ENCODE measurements around the gene VSTM5. TPM values are rescaled to one million over a fixed set of nuclear protein-coding genes. Genes with fewer than 3 reads are reported as not detected.
A peak's percentile ranks its signal among the peaks of the same experiment; 100 is the strongest.
"Not testable (repeated sequence)": the region's sequence is repeated elsewhere in the genome, so short reads cannot be mapped to it uniquely, and the experiment has no call there.

VSTM5 gene
- total RNA-seq, 1 experiment from 2014 or later: 0.76 TPM

DNA sequence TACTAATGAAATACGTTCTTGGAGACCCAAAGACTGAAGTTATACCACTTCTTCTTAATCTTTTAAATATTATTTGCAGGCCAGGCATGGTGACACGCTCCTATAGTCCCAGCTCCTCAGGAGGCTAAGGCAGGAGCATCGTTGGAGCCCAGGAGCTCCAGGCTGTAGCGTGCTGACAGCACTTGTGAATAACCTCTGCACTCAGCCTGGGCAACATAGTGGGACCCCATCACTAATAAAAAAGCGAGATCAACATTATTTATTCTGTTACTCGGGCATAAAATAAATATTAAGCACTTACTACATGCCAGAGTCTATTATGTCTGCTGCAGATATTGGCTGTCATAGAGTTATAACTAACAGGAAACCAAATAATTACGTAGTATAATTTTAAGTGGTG lies 67.1 kb downstream of the VSTM5 start:
- TF ChIP-seq, protein P1, sequence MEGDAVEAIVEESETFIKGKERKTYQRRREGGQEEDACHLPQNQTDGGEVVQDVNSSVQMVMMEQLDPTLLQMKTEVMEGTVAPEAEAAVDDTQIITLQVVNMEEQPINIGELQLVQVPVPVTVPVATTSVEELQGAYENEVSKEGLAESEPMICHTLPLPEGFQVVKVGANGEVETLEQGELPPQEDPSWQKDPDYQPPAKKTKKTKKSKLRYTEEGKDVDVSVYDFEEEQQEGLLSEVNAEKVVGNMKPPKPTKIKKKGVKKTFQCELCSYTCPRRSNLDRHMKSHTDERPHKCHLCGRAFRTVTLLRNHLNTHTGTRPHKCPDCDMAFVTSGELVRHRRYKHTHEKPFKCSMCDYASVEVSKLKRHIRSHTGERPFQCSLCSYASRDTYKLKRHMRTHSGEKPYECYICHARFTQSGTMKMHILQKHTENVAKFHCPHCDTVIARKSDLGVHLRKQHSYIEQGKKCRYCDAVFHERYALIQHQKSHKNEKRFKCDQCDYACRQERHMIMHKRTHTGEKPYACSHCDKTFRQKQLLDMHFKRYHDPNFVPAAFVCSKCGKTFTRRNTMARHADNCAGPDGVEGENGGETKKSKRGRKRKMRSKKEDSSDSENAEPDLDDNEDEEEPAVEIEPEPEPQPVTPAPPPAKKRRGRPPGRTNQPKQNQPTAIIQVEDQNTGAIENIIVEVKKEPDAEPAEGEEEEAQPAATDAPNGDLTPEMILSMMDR (IDR thresholded peaks at IDR 0.05; ENCODE audit: unreplicated experiment): no peak
- CTCF ChIA-PET: interaction anchor here (1.1 kb wide), 2 partner anchors 42 to 753 kb away, joined by 3 to 9 read pairs; partner anchors contain the start of genes C11orf54 and TAF1D
- no peaks in the 10 kb centered on the region for H3K9me3 Mint-ChIP-seq (ENCODE audit: low read depth, unreplicated experiment)
- no TSS peak for BruUV-seq (replicated peaks)
- H3K4me1 Mint-ChIP-seq (ENCODE audit: low read depth, unreplicated experiment): peaks cover 17% of the 10 kb centered on the region
- H3K27ac Mint-ChIP-seq (ENCODE audit: unreplicated experiment): no peak overlapping the region
- H3K36me3 Mint-ChIP-seq (ENCODE audit: insufficient read depth, unreplicated experiment): peaks cover 36% of the 10 kb centered on the region
- no peak for DNase-seq
- H3K4me3 Mint-ChIP-seq (ENCODE audit: low read depth, unreplicated experiment): peak overlapping the region; percentile 87
- no peaks in the 10 kb centered on the region for H3K27me3 Mint-ChIP-seq (ENCODE audit: unreplicated experiment)
- intact Hi-C loops (cut with micrococcal nuclease; ENCODE audit: unreplicated experiment): no loop called here

DNA sequence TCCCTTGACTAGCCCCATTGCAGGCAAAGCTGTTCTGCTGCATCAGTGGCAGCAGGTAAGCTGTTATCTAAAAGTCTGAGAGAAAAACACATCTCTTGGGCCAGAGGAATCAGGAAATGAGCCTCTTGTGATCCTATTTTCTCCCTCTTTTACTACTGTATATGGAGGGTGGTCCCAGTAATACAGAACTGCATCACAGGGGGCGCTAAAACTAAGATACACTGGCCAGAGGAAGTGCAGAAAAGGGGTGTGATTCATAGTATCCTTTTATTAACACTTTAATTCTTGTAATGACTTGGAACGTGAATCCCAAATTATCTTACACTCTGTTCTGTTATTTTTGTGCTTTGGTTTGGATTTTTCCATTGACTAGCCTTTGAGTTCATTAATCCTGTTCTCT lies 75.1 kb downstream of the VSTM5 start:
- DNase-seq: peak; percentile 11
- TF ChIP-seq, protein P1 (IDR thresholded peaks at IDR 0.05; ENCODE audit: unreplicated experiment): no peak
- H3K4me3 Mint-ChIP-seq (ENCODE audit: low read depth, unreplicated experiment): no peak overlapping the region
- no peaks in the 10 kb centered on the region for H3K27me3 Mint-ChIP-seq (ENCODE audit: unreplicated experiment)
- no peaks in the 10 kb centered on the region for H3K4me1 Mint-ChIP-seq (ENCODE audit: low read depth, unreplicated experiment)
- CTCF ChIA-PET: no interaction called here
- intact Hi-C loops (cut with micrococcal nuclease; ENCODE audit: unreplicated experiment): no loop called here
- no peaks in the 10 kb centered on the region for H3K9me3 Mint-ChIP-seq (ENCODE audit: low read depth, unreplicated experiment)
- BruUV-seq (replicated peaks): no TSS peak
- no peak overlapping the region for H3K27ac Mint-ChIP-seq (ENCODE audit: unreplicated experiment)
- H3K36me3 Mint-ChIP-seq (ENCODE audit: insufficient read depth, unreplicated experiment): no peaks in the 10 kb centered on the region

DNA sequence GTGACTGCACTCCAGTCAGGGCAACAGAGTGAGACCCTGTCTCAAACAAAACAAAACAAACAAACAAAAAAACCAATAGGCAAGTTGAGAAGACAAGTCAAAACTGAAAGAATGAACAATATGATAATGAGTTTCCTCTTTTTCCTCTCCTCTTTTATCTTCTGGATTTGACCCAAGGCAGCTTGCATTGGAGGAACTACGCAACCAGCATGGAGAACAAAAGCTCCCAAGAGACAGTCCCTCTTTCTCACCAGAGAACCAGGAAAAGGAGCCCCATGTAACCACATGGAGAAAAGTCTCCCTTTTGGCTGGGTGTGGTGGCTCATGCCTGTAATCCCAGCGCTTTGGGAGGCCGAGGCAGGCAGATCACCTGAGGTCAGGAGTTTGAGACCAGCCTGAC lies 75.9 kb downstream of the VSTM5 start:
- H3K4me1 Mint-ChIP-seq (ENCODE audit: low read depth, unreplicated experiment); H3K9me3 Mint-ChIP-seq (ENCODE audit: low read depth, unreplicated experiment); DNase-seq; H3K36me3 Mint-ChIP-seq (ENCODE audit: insufficient read depth, unreplicated experiment); BruUV-seq (replicated peaks); H3K27ac Mint-ChIP-seq (ENCODE audit: unreplicated experiment); H3K27me3 Mint-ChIP-seq (ENCODE audit: unreplicated experiment); H3K4me3 Mint-ChIP-seq (ENCODE audit: low read depth, unreplicated experiment); CTCF ChIA-PET; intact Hi-C loops (cut with micrococcal nuclease; ENCODE audit: unreplicated experiment): not testable (repeated sequence)

DNA sequence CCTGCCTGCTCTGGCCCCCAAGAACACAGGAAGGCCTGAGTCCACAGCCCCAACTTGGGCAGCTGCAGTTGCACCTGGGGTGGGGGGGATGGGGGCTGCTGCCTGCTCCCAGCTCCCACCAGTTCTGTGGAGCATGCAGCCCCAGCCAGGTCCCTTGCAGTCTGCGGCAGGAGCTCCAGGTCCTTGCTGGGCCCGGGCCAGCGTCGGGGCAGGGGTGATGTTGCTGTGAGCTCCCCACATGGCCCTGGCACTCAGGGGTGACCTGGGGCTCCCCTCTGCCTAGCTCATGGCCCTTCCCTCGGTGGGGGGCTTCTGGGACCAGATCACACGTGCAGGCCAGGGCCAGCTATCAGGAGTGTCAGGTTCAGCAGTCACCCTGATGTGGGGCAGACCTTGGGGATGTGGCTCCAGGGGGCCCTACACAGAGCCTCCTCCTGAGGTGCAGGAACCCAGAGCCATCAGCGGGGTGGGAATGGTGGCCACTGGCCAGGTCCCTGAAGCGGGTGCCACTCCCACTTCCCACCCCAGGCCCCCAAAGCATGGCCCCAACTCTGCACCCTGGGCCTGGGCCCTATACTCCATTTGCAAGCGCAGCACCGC lies 76.7 kb downstream of the VSTM5 start:
- Mint-ChIP-seq H3K4me1 (ENCODE audit: low read depth, unreplicated experiment) (no peaks in the 10 kb centered on the region), H3K27me3 (ENCODE audit: unreplicated experiment) (no peaks in the 10 kb centered on the region), H3K36me3 (ENCODE audit: insufficient read depth, unreplicated experiment) (no peaks in the 10 kb centered on the region), H3K4me3 (ENCODE audit: low read depth, unreplicated experiment) (no peak overlapping the region), H3K27ac (ENCODE audit: unreplicated experiment) (no peak overlapping the region), H3K9me3 (ENCODE audit: low read depth, unreplicated experiment) (no peaks in the 10 kb centered on the region)
- CTCF ChIA-PET: no interaction called here
- intact Hi-C loops (cut with micrococcal nuclease; ENCODE audit: unreplicated experiment): no loop called here
- BruUV-seq (replicated peaks): no TSS peak
- DNase-seq: no peak
- TF ChIP-seq, protein P1 (IDR thresholded peaks at IDR 0.05; ENCODE audit: unreplicated experiment): no peak

DNA sequence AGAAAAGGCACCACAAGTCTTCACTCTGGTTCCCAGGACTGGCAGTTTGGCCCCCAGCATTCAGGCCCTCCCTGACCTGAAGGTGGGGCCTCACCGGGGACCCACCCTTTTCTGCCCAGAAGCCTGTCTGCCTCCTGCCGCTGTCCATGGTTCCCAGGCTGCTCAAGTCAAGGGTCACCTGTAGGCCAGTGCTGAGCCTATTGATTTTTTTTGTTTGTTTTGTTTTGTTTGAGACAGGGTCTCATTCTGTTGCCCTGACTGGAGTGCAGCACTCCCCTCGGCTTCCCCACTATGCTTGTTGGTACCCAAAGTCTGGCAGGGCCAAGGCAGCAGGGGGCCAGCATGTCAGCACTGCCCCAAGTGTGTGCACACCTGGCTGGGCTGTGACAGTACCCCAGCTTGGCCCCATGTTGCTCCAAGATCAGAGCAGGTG lies 77.4 kb downstream of the VSTM5 start:
- TF ChIP-seq, protein P1 (IDR thresholded peaks at IDR 0.05; ENCODE audit: unreplicated experiment): no peak
- Mint-ChIP-seq H3K27ac (ENCODE audit: unreplicated experiment) (no peak overlapping the region), H3K9me3 (ENCODE audit: low read depth, unreplicated experiment) (no peaks in the 10 kb centered on the region), H3K36me3 (ENCODE audit: insufficient read depth, unreplicated experiment) (no peaks in the 10 kb centered on the region), H3K27me3 (ENCODE audit: unreplicated experiment) (no peaks in the 10 kb centered on the region), H3K4me1 (ENCODE audit: low read depth, unreplicated experiment) (no peaks in the 10 kb centered on the region), H3K4me3 (ENCODE audit: low read depth, unreplicated experiment) (no peak overlapping the region)
- intact Hi-C loops (cut with micrococcal nuclease; ENCODE audit: unreplicated experiment): no loop called here
- DNase-seq: no peak
- BruUV-seq (replicated peaks): no TSS peak
- CTCF ChIA-PET: no interaction called here

Measured in Calu3 (cell line).